Stimulated activated CD4-positive, alpha-beta T cell treated with anti-CD3 and anti-CD28 coated beads, Interleukin-4, amount 100 ng/mL, for 4 hours (primary cell): ENCODE measurements around the gene DNMT1.
"Not testable (repeated sequence)": the region's sequence is repeated elsewhere in the genome, so short reads cannot be mapped to it uniquely, and the experiment has no call there.

Experiments used
- DNase-seq, 2 experiments: peaks; one replicate each; pipeline ENCODE4 v3.0.0-alpha.2; 2020

The DNMT1 gene

GRCh38 chr19:10194500-10195198 is at the start of gene DNMT1:
Gene DNMT1 (minus strand): TSS chr19:10194953. CDS start chr19:10194899, 54 bp downstream.
- DNase-seq, result peak; percentile 97

GRCh38 chr19:10243606-10244005 is 48.9 kb upstream of the DNMT1 start:
- DNase-seq, result no peak

GRCh38 chr19:10241826-10242449 is 47.2 kb upstream of the DNMT1 start:
- not testable (repeated sequence) for DNase-seq

- no peak for DNase-seq
Measured at GRCh38 chr19:10238172-10238783, 43.5 kb upstream of the DNMT1 start.

GRCh38 chr19:10237702-10238101 is 42.9 kb upstream of the DNMT1 start:
- no peak for DNase-seq

GRCh38 chr19:10235409-10235808 is 40.7 kb upstream of the DNMT1 start:
- DNase-seq, result not testable (repeated sequence)

GRCh38 chr19:10235003-10235402 is 40.2 kb upstream of the DNMT1 start:
- DNase-seq, result no peak

GRCh38 chr19:10233946-10234345 is 39.2 kb upstream of the DNMT1 start:
- no peak for DNase-seq

GRCh38 chr19:10231612-10232228 is 37.0 kb upstream of the DNMT1 start:
- no peak for DNase-seq

- DNase-seq, result peak; percentile 64 to 69
Measured at GRCh38 chr19:10230861-10231611, 36.3 kb upstream of the DNMT1 start, which contains the start of gene S1PR2. Gene S1PR2 (minus strand): TSS chr19:10231331. CDS start chr19:10224905, 6,426 bp downstream.

GRCh38 chr19:10230173-10230860 is 35.6 kb upstream of the DNMT1 start:
- peak; percentile 70 to 89 for DNase-seq

GRCh38 chr19:10228920-10229319 is 34.2 kb upstream of the DNMT1 start:
- DNase-seq, result peak in 1 of 2 experiments; percentile 26

GRCh38 chr19:10228393-10228792 is 33.6 kb upstream of the DNMT1 start:
- DNase-seq, result no peak

GRCh38 chr19:10227026-10227971 is 32.5 kb upstream of the DNMT1 start:
- no peak for DNase-seq

- no peak for DNase-seq
Measured at GRCh38 chr19:10226376-10227025, 31.7 kb upstream of the DNMT1 start.

- no peak for DNase-seq
Measured at GRCh38 chr19:10226021-10226375, 31.2 kb upstream of the DNMT1 start.

GRCh38 chr19:10224337-10224736 is 29.6 kb upstream of the DNMT1 start:
- DNase-seq, result no peak

- DNase-seq, result no peak
Measured at GRCh38 chr19:10223488-10224213, 28.9 kb upstream of the DNMT1 start.

GRCh38 chr19:10222201-10222890 is 27.6 kb upstream of the DNMT1 start:
- no peak for DNase-seq
